Fibroblast of villous mesenchyme (primary cell): ENCODE data around the gene ACTN3. TPM values are rescaled to one million over a fixed set of nuclear protein-coding genes. Genes with fewer than 3 reads are reported as not detected.
"Not testable (repeated sequence)": the region's sequence is repeated elsewhere in the genome, so short reads cannot be mapped to it uniquely, and the experiment has no call there.

Experiments used
- DNase-seq: peaks from one replicate; pipeline ENCODE4 v3.0.0-alpha.2; 2010; ENCODE audit warnings: low read depth
- H3K4me3 ChIP-seq: 2 replicates; pipeline ENCODE4 v1.5.1; 2011; ENCODE audit warnings: low read depth, mild to moderate bottlenecking, low read length
- total RNA-seq: library from RNA; depleted of rRNA; stranded (reverse); fragments of >200 nt; gene quantifications from 2 replicates; pipeline ENCODE4 v1.2.3, GENCODE V29; 2012
- TF ChIP-seq, protein P1 (sequence below): IDR thresholded peaks from 2 replicates; pipeline ENCODE4 v1.5.1; 2012; ENCODE audit warnings: low read depth, mild to moderate bottlenecking, low read length; ENCODE audit not compliant: insufficient read depth

ACTN3 gene
- total RNA-seq, 1 donor: not detected

DNA sequence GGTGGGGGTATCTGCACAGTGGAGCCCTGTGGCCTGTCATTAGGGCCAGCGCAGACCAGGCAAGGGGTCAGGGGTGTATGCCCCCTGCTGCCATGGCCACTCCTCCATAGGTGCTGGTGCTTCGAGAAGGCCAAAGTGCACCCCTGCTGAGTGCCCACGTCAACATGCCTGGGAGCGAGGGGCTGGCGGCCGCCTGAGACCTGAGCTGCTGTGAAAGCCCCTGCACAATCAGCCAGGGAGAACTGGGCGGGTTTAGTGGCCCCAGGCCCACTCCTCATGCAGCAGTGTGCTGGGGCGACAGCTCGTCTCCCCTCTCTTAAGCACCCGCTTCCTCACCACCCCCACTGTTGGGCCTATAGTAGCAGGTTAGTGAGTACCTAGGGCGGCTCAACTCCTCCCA, 14.9 kb upstream of the ACTN3 start:
- H3K4me3 ChIP-seq: no peak overlapping the region
- no peak for DNase-seq
- TF ChIP-seq, protein P1, sequence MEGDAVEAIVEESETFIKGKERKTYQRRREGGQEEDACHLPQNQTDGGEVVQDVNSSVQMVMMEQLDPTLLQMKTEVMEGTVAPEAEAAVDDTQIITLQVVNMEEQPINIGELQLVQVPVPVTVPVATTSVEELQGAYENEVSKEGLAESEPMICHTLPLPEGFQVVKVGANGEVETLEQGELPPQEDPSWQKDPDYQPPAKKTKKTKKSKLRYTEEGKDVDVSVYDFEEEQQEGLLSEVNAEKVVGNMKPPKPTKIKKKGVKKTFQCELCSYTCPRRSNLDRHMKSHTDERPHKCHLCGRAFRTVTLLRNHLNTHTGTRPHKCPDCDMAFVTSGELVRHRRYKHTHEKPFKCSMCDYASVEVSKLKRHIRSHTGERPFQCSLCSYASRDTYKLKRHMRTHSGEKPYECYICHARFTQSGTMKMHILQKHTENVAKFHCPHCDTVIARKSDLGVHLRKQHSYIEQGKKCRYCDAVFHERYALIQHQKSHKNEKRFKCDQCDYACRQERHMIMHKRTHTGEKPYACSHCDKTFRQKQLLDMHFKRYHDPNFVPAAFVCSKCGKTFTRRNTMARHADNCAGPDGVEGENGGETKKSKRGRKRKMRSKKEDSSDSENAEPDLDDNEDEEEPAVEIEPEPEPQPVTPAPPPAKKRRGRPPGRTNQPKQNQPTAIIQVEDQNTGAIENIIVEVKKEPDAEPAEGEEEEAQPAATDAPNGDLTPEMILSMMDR: no peak

DNA sequence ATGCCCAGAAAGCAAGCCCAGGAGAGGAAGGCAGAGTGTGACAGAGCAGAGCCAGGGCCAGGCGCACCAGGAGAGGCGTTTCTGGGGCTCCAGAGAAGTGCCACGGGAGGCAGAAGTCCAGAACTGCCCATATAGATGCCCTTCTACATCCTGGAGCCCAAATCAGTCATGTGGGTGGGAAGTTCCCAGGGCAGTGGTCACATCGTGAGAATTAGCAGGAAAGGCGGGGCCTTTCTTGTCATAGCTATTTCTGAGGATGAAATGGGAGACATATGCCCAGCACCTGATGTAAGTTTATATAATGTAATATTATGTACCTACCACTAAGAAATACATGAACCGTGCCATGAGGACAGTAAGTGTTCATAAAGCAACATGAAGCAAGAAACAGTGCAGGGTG, 13.9 kb upstream of the ACTN3 start:
- TF ChIP-seq, protein P1: no peak
- no peak for DNase-seq
- H3K4me3 ChIP-seq: no peak overlapping the region

DNA sequence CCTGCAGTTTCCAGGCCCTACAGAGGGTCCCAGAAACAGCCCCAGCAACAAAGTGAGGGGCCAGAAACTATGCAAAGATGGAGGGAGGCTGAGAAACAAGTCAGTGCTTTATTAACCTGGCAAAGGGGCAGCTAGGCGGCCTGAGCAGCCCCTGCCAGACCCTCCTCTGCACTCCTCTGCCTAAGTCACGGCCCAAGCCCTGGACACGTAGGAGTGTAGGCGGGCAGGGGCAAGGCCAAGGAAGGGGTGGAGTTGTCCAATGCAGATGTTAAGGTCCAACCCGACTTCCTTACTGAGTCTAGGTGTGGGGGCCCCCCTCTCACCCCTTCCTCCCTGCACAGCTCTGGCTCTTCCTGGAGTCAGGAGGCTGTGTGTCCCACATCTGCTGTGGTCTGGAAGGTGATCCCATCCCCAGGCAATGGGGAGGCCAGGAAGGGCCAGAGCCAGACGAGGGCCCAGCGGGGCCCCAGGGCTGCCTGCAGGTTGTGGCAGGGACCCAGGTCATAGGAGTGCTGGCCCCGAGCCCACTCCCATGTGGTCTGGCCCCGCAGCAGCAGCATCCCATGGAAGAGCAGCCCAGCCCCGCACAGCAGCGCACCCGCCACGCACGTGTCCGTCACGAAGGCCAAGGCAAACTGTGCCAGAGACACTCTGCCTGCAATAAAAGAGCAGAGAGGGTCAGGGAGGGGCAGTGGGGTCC, 7.4 kb upstream of the ACTN3 start:
- no peak for DNase-seq
- TF ChIP-seq, protein P1: no peak
- no peak overlapping the region for H3K4me3 ChIP-seq

DNA sequence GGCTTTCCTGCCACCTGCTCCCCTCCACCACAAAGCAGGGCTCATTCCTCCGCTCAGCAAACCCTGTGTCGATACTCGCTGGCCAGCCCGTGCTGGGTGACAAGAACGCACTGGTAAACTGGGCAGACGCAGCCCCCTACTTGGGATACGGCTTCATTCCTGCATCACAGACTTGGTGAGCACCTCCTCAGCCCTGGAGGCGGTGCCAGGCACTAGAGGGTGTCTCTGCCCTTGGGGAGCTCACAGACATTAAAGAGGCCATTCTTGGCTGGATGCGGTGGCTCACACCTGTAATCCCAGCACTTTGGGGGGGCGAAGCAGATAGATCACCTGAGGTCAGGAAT, 6.9 kb upstream of the ACTN3 start:
- TF ChIP-seq, protein P1: no peak
- DNase-seq: no peak

DNA sequence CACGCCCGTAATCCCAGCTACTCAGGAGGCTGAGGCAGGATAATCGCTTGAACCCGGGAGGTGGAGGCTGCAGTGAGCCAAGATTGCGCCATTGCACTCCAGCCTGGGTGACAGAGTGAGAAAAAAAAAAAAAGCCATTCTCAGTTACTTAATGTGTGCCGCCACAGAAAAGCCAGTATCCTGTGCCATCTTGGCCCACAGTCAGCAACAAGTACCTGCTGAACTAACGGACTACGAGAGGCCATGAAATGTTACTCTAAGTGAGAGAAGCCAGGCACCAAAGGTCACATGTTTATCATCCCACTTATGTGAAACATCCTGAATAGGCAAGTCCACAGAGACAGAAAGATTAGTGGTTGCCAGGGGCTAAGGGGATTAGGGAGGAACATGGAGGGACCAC, 6.1 kb upstream of the ACTN3 start:
- H3K4me3 ChIP-seq, DNase-seq: not testable (repeated sequence)

More for the DNA sequence above, 6.9 kb upstream of the ACTN3 start:
- no peak overlapping the region for H3K4me3 ChIP-seq

DNA sequence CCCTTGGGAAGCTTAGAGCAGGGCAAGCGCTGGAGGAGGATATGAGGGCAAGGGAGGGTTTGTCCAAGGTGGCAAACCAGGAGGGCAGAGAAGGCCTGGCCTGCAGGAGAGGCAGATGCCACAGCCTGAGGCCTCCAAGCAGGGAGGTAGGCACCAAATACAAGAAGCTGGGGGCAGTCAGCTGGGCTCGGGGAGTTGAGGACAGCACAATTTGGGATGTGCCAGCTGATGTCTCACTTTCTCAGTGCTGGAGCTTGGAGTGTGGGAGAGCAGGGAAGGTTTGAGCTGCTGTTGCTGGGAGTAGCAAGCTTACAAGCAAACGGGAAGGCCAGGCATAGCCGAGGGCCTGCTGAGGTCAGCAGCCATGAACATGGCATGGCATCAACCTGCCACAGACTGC, 4.8 kb upstream of the ACTN3 start:
- no peak overlapping the region for H3K4me3 ChIP-seq
- no peak for DNase-seq
- TF ChIP-seq, protein P1: no peak

DNA sequence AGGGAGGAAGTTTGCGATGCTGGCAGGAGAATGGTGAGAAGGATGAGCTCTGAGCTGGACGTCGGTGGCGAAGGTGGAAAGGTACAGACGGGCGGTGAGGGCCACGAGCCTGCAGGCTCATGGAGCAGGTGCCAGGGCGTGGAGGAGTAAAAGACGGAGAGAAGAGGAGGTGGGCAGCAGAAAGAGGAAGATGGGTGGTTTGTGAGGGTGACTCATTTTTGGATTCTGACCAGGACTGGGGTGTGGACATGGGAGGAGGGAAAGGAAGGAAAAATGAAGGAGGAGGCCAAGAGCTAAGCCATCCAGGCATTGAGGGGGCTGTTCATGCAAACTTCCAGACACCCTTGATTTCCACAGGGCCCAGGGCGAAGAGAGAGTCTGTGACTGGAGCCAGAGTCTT, 4.3 kb upstream of the ACTN3 start:
- TF ChIP-seq, protein P1: no peak
- no peak overlapping the region for H3K4me3 ChIP-seq
- DNase-seq: no peak
